GM21381 (cell line): ENCODE results near the gene ASCC1.
"Not testable (repeated sequence)": the region's sequence is repeated elsewhere in the genome, so short reads cannot be mapped to it uniquely, and the experiment has no call there.

Experiments
- ATAC-seq: cut with Tn5 transposase; IDR thresholded peaks from one replicate; pipeline ENCODE4 v1.9.1; 2021; ENCODE audit warnings: mild to moderate bottlenecking, moderate library complexity; ENCODE audit not compliant: unreplicated experiment

Gene ASCC1

DNA sequence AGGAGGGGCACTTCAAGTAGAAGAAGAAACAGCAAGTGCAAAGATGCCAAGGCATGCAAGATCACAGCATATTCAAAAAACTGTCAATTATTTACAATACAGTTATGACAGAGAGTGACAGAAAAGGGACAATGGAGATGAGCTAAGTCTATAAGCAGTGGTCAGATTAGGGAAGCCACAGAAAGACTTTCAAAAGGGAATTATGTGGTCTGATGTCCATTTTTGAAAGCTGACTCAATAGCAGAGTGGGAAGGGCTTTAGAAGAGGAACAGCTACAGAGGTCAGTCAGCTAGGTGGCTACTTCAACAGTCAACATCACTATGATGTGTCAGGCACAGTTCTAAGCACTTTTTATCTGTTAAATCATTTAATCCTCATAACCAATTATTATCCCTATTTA is 82.6 kb downstream of the ASCC1 start:
- ATAC-seq = peak; percentile 88

DNA sequence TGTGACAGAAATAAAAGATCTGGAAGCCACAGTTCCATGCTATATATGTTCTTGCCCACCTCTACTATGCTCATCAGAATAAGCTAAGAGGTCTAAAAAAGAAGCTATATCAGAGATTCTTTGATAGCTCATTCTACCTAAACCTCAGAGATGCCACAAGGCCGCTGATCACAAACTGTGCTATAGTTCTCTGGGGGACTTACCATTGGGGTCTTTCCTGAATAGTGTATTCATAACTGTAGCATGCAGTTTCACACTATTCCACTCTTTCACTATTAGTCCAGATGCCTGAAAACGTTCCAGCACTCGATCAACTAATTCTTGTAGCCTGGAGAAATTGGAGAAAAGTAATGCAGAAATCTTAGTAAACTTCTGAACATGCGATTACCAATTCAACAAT is 83.2 kb downstream of the ASCC1 start:
- ATAC-seq = no peak

DNA sequence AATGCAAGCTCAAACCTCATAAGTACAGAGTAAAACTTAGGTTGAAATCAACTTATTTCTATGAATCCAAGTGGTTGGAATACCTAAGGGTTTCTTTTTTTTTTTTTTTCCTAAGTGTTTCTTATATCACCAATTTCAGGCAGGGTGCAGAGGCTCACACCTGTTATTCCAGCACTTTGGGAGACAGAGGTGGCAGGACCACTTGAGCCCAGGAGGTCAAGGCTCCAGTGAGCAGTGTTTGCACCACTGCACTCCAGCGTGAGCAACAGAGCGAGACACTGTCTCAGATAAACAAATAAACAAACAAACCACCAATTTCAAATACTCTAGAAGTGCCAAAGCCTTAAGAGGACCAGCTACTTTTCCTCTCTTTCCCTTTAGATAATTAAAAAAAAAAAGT is 88.5 kb downstream of the ASCC1 start:
- ATAC-seq = no peak

DNA sequence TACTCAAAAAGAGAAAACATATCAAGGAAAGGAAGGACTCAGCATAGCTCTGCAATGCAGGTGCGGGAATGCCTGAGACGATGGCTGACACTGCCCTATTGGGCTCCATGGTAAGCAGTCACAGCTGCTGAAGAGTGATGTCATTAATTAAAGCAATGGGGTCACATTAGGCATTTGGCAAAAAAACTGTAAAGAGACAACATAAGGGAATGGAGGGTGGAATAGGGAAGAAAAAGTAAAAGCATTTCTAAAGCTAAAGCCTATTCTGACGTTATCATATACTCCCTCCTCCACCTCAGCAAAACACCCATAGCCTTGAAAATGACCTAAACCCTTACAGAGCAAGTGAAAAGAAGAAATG is 89.2 kb downstream of the ASCC1 start:
- ATAC-seq = no peak

- no peak for ATAC-seq
Measured at GRCh38 chr10:72126184-72126871, 89.7 kb downstream of the ASCC1 start.

- no peak for ATAC-seq
Measured at GRCh38 chr10:72124989-72125388, 91.1 kb downstream of the ASCC1 start.

DNA sequence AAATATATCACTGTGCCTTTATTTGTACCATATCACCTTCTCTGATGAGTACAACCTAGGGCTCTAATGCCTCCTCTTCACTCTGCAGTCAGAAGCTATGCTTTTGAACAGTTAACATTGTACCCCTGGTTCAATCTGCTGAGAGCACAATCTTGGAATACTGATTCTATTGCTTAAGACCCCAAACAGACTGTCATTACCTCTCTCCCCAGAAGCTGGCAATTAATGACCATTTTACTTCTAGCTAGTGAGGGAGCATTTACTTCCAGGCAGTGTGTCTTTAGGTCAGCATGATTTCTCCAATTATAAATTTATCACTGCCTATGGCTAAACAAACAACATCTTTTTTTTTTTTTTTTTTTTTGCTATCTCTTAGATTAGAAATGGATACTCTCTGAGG is 91.7 kb downstream of the ASCC1 start:
- ATAC-seq = no peak

- ATAC-seq = no peak
Measured at GRCh38 chr10:72123616-72124015, 92.5 kb downstream of the ASCC1 start.

- ATAC-seq = no peak
Measured at GRCh38 chr10:72122221-72122620, 93.9 kb downstream of the ASCC1 start.

- ATAC-seq = no peak
Measured at GRCh38 chr10:72121389-72121788, 94.7 kb downstream of the ASCC1 start.

GRCh38 chr10:72116372-72116771 is 99.7 kb downstream of the ASCC1 start:
- ATAC-seq = no peak

GRCh38 chr10:72114706-72115450 is 101.2 kb downstream of the ASCC1 start:
- ATAC-seq = no peak

GRCh38 chr10:72110673-72111401 is 105.2 kb downstream of the ASCC1 start:
- no peak for ATAC-seq

DNA sequence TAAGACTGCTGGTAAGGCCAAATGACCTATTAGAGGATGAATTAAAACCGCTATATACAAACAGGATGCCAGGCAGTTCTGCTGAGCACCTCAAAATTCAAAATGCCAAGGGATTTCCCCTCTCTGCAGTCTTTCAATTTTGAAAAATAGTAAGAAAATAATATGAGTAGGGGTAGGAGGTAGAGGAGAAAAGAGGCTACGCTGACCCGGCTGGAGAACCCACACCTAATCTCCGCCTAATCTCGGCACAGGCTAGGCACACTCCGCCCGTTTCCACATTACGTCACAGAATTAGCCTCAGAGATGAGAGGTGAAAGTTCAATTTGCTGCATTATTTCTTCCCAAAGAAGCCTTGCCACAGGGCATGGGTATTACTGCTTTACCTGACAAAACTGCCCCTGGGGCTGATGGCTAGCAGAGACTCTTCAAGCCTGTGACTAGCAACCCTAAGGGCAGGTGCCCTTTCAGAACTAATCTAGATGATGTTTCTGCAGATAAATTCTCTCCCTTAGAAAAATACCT is 106.4 kb downstream of the ASCC1 start:
- no peak for ATAC-seq

GRCh38 chr10:72108830-72109635 is 107.0 kb downstream of the ASCC1 start:
- no peak for ATAC-seq

- not testable (repeated sequence) for ATAC-seq
Measured at GRCh38 chr10:72108004-72108370, 108.1 kb downstream of the ASCC1 start.

- ATAC-seq = no peak
Measured at GRCh38 chr10:72107325-72108003, 108.6 kb downstream of the ASCC1 start.

DNA sequence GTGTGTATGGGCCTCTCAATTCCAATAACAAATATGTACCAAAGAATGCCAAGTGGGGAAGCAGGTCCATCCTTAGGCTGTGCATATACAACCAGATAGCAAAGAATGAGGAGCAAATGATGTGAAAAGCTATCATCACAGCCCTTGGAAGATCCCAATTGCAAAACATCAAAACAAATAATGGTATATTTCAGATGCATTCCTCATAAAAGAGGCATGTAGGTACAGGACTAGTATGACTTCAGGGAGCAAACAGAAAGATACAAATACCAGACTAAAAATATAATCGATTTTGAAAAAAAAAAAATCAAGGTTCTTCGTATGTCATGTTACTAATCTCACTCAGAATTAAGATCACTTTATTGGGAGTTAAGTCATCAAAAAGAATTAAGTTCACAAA is 109.2 kb downstream of the ASCC1 start:
- no peak for ATAC-seq

DNA sequence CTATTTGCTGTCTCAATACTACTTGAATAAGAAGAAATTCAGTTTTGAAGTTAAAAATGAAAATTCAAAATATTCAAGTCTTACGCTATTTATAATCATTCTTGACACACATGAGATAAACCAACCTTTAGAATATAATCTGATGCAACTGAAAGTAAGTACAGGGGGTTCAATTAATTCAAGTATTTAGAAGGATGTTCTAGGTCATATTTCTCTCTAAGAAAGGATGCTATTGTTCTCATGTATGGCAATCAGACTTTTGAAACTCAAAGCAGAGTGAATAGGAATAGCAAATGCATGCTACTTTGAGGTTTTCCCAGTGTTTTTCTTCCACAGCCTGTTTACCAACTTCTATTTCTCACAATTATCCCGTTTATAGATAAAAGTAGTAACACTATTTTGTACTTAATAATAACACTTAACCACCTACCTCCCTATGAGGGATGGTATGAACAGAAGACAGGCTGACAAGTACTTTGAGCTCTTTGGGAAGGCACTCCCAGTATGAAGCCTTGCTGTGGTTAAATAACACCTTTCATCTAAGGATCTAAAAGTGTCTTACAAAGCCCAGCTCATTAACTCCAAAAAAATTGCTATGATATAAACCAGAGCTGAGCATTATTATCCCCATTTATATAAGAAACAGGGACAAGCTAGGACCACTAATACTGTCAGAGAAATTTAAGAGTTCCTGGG is 109.8 kb downstream of the ASCC1 start:
- no peak for ATAC-seq

DNA sequence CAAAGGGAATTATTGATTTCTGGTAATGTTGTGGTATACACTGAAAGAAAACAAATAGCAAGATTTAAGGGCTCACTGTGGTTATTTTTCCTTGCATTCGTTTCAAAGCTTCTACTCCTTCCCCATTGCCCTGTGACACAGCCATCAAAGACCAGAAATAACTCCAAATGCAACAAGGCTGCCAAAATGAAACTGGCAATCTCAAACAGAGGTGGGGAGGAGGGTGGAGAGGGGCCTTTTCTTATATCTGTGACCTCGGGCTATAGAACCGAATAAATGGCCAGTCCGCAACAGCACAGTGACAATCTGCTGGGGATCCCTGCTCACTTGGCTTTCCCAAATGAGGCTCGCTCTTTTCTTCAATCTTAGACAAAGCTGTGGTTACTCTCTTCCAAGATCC is 110.4 kb downstream of the ASCC1 start:
- ATAC-seq = no peak
